ENCODE measurements around the gene SLC24A3. TPM values are rescaled to one million over a fixed set of nuclear protein-coding genes. Genes with fewer than 3 reads are reported as not detected.
A peak's percentile ranks its signal among the peaks of the same experiment; 100 is the strongest.

Gene SLC24A3
- polyA plus RNA-seq, 4 donors: 1.6 to 4.0 (median 3.8) TPM; not detected in 1

- H3K27me3 ChIP-seq (ENCODE audit: control insufficient read depth in 3 of 3, insufficient read depth in 3 of 3, low read length in 3 of 3): peaks cover 0 to 40% (median 12%) of the 10 kb centered on the region in 3 donors
- DNase-seq (no peak), FAIRE-seq (no peak)
- no peaks in the 10 kb centered on the region for H3K36me3 ChIP-seq (ENCODE audit: control insufficient read depth in 3 of 3, insufficient read depth in 2 of 3, low read depth in 1 of 3, low read length in 3 of 3)
- no peak overlapping the region for H3K4me3 ChIP-seq (ENCODE audit: low read depth in 1 of 3, low read length in 3 of 3)
- H3K27ac ChIP-seq (ENCODE audit: low read depth in 1 of 3, low read length in 2 of 3): peak overlapping the region in 2 of 3 donors; percentile 41 to 42
- no peaks in the 10 kb centered on the region for H3K4me1 ChIP-seq (ENCODE audit: control insufficient read depth in 3 of 3, insufficient read depth in 2 of 3, low read depth in 1 of 3, low read length in 2 of 3)
- no peaks in the 10 kb centered on the region for H3K9me3 ChIP-seq (ENCODE audit: control insufficient read depth in 2 of 2, insufficient read depth in 1 of 2, low read depth in 1 of 2, low read length in 1 of 2)
- WGBS, 3 donors: 55 to 63% (median 57%) methylated on average over 9 of the region's 9 CpGs
These were observed 1.9 kb upstream of the SLC24A3 start for GRCh38 chr20:19210391-19211155.

DNA sequence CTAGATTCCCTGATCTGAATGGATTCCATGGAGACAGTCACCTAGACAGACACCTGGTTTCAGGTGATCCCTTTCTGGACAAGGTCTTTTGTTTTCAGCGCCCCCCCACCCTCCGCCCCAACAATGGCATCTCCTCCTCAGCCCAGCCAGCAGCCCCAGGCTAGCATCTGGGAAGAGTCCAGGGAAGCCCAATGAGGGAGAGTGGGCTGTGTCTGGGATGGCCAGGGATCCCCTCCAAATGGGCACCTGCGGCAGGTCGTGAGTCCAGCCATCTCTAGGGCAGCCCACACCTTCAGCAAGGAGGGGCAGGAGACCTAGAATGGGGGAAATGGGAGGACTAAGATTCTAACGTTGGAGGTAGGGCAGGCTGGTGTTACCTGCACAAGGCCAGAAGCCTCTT is 1.2 kb upstream of the SLC24A3 start:
- 61 to 66% (median 61%) methylated on average over 5 of the region's 5 CpGs for WGBS, 3 donors
- H3K27ac ChIP-seq (ENCODE audit: low read depth in 1 of 3, low read length in 2 of 3): peak overlapping the region in 2 of 3 donors; percentile 41 to 42
- no peaks in the 10 kb centered on the region for H3K36me3 ChIP-seq (ENCODE audit: control insufficient read depth in 3 of 3, insufficient read depth in 2 of 3, low read depth in 1 of 3, low read length in 3 of 3)
- DNase-seq: no peak
- H3K4me1 ChIP-seq (ENCODE audit: control insufficient read depth in 3 of 3, insufficient read depth in 2 of 3, low read depth in 1 of 3, low read length in 2 of 3): no peaks in the 10 kb centered on the region
- no peak for FAIRE-seq
- H3K4me3 ChIP-seq (ENCODE audit: low read depth in 1 of 3, low read length in 3 of 3): peak overlapping the region in 1 of 3 donors; percentile 42
- peaks cover 0 to 40% (median 12%) of the 10 kb centered on the region in 3 donors for H3K27me3 ChIP-seq (ENCODE audit: control insufficient read depth in 3 of 3, insufficient read depth in 3 of 3, low read length in 3 of 3)
- no peaks in the 10 kb centered on the region for H3K9me3 ChIP-seq (ENCODE audit: control insufficient read depth in 2 of 2, insufficient read depth in 1 of 2, low read depth in 1 of 2, low read length in 1 of 2)

DNA sequence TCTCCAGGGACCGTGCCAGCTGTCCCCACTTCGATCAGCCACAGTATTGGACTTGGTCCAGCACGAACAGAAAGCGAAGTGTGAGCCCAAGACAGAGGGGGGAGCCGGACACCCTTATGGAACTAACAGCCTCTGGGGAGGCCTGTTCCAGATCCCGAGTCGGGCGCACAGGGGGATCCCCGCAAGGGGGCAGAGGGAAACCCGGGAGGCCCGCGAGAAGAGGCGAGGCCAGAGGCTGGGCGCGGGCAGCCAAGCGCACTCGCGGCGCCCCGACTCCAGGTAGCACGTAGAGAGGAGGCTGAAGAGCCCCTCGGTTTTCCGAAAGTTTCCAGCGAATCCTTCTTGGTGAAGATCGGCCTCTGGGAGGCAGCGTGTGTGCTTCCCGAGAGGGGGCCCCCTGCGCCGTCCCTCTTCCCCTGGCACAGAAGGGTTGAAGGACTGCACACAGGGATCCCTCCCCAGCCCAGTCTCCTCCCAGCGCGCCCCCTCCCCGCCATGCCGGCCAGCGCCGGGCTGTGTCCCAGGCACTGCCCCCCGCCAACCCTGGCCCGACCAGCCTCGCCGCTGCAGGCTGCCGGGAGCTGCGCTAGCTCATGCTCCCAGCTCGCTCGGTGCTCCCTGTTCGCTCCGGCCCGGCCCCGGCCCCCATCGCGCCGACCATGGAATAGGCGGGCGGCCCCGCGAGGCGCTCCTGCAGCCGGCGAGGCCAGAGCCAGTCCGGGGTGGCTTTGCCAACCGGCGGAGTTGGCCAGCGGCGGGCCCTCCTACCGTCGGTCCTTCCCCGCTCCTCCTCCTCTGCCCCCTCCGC is 577 bp upstream of the SLC24A3 start:
- Histone ChIP-seq H3K27ac (ENCODE audit: low read depth in 1 of 3, low read length in 2 of 3) (peak overlapping the region in 2 of 3 donors; percentile 1 to 42), H3K36me3 (ENCODE audit: control insufficient read depth in 3 of 3, insufficient read depth in 2 of 3, low read depth in 1 of 3, low read length in 3 of 3) (no peaks in the 10 kb centered on the region), H3K27me3 (ENCODE audit: control insufficient read depth in 3 of 3, insufficient read depth in 3 of 3, low read length in 3 of 3) (peaks cover 0 to 40% (median 12%) of the 10 kb centered on the region in 3 donors), H3K4me3 (ENCODE audit: low read depth in 1 of 3, low read length in 3 of 3) (peak overlapping the region; percentile 32 to 53 (median 42)), H3K4me1 (ENCODE audit: control insufficient read depth in 3 of 3, insufficient read depth in 2 of 3, low read depth in 1 of 3, low read length in 2 of 3) (no peaks in the 10 kb centered on the region), H3K9me3 (ENCODE audit: control insufficient read depth in 2 of 2, insufficient read depth in 1 of 2, low read depth in 1 of 2, low read length in 1 of 2) (no peaks in the 10 kb centered on the region)
- DNase-seq (peak in 1 of 2 donors; percentile 41), FAIRE-seq (no peak)
- WGBS, 3 donors: 2 to 5% (median 3%) methylated on average over 33 to 66 of the region's 66 CpGs

DNA sequence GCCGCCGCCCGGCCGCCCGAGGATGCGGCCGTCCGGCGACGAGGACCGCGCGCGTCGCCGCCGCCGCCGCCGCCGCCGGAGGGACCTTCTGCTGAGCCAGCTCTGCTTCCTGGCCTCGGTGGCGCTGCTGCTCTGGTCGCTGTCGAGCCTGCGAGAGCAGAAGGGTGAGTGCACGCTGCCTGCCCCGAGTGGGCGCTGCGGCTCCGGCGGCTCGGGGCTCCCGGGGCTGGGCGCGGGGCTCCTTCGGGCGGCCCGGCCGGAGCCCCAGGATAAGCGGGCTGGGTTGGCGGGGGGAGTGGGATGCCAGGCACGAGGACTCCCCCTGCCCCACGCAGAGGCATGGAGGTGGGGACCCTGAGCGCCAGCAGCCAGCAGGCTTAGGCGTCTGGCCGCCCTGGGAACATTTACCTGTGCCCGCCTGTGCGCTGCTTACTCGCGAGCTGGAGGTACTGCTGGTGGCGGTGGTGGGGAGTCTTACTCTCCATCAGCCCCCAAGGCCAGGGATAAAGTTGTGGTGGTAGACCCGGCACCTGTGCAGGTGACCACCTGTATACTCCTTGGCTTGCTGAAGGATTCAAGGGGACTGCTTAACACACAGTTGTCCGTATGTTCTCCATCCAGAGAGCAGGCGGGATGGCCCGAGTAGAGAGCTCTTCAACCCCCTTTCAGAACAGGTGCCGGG is 520 bp downstream of the SLC24A3 start:
- FAIRE-seq (no peak), DNase-seq (peak; percentile 47 to 57)
- H3K4me3 ChIP-seq (ENCODE audit: low read depth in 1 of 3, low read length in 3 of 3): peak overlapping the region; percentile 35 to 55 (median 53)
- no peaks in the 10 kb centered on the region for H3K9me3 ChIP-seq (ENCODE audit: control insufficient read depth in 2 of 2, insufficient read depth in 1 of 2, low read depth in 1 of 2, low read length in 1 of 2)
- peak overlapping the region in 2 of 3 donors; percentile 22 to 64 for H3K27ac ChIP-seq (ENCODE audit: low read depth in 1 of 3, low read length in 2 of 3)
- no peaks in the 10 kb centered on the region for H3K4me1 ChIP-seq (ENCODE audit: control insufficient read depth in 3 of 3, insufficient read depth in 2 of 3, low read depth in 1 of 3, low read length in 2 of 3)
- peaks cover 0 to 37% (median 12%) of the 10 kb centered on the region in 3 donors for H3K27me3 ChIP-seq (ENCODE audit: control insufficient read depth in 3 of 3, insufficient read depth in 3 of 3, low read length in 3 of 3)
- 2 to 7% (median 3%) methylated on average over 48 to 58 of the region's 58 CpGs for WGBS, 3 donors
- no peaks in the 10 kb centered on the region for H3K36me3 ChIP-seq (ENCODE audit: control insufficient read depth in 3 of 3, insufficient read depth in 2 of 3, low read depth in 1 of 3, low read length in 3 of 3)

GRCh38 chr20:19213946-19214490 is 1.6 kb downstream of the SLC24A3 start:
- 58 to 81% (median 67%) methylated on average over 11 of the region's 11 CpGs for WGBS, 3 donors
- H3K4me3 ChIP-seq (ENCODE audit: low read depth in 1 of 3, low read length in 3 of 3): peak overlapping the region in 1 of 3 donors; percentile 55
- H3K9me3 ChIP-seq (ENCODE audit: control insufficient read depth in 2 of 2, insufficient read depth in 1 of 2, low read depth in 1 of 2, low read length in 1 of 2): no peaks in the 10 kb centered on the region
- H3K27me3 ChIP-seq (ENCODE audit: control insufficient read depth in 3 of 3, insufficient read depth in 3 of 3, low read length in 3 of 3): peaks cover 0 to 37% (median 12%) of the 10 kb centered on the region in 3 donors
- DNase-seq: no peak
- no peak for FAIRE-seq
- H3K4me1 ChIP-seq (ENCODE audit: control insufficient read depth in 3 of 3, insufficient read depth in 2 of 3, low read depth in 1 of 3, low read length in 2 of 3): no peaks in the 10 kb centered on the region
- H3K27ac ChIP-seq (ENCODE audit: low read depth in 1 of 3, low read length in 2 of 3): peak overlapping the region in 1 of 3 donors; percentile 9
- H3K36me3 ChIP-seq (ENCODE audit: control insufficient read depth in 3 of 3, insufficient read depth in 2 of 3, low read depth in 1 of 3, low read length in 3 of 3): no peaks in the 10 kb centered on the region

DNA sequence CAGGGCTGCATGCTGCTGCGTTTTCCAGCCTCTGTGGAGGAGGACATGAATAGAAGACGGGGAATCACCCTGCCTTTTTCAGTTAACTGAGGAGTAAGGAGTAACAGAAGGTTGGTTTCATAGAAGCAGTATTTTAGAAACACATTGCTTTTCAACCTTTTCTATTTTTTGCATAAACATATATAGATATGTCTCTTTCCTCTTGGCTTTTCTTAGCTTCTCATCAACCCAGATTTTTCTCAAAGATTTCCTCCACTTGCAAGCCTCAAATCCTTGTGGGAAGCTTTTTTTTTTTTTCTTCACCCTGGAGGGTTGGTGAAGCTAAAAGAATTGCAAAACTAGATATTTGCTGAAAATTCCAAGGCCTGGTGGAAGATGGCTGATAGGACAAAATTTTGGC is 6.0 kb downstream of the SLC24A3 start:
- DNase-seq (no peak), FAIRE-seq (no peak)
- H3K4me1 ChIP-seq (ENCODE audit: control insufficient read depth in 3 of 3, insufficient read depth in 2 of 3, low read depth in 1 of 3, low read length in 2 of 3): no peaks in the 10 kb centered on the region
- H3K27ac ChIP-seq (ENCODE audit: low read depth in 1 of 3, low read length in 2 of 3): no peak overlapping the region
- H3K9me3 ChIP-seq (ENCODE audit: control insufficient read depth in 2 of 2, insufficient read depth in 1 of 2, low read depth in 1 of 2, low read length in 1 of 2): no peaks in the 10 kb centered on the region
- H3K36me3 ChIP-seq (ENCODE audit: control insufficient read depth in 3 of 3, insufficient read depth in 2 of 3, low read depth in 1 of 3, low read length in 3 of 3): no peaks in the 10 kb centered on the region
- peaks cover 0 to 14% (median 2%) of the 10 kb centered on the region in 3 donors for H3K27me3 ChIP-seq (ENCODE audit: control insufficient read depth in 3 of 3, insufficient read depth in 3 of 3, low read length in 3 of 3)
- no peak overlapping the region for H3K4me3 ChIP-seq (ENCODE audit: low read depth in 1 of 3, low read length in 3 of 3)
- WGBS, 3 donors: 63 to 81% (median 79%) methylated on average over 2 of the region's 2 CpGs

- DNase-seq: no peak
- no peak for FAIRE-seq
- H3K27me3 ChIP-seq (ENCODE audit: control insufficient read depth in 3 of 3, insufficient read depth in 3 of 3, low read length in 3 of 3): no peaks in the 10 kb centered on the region
- no peaks in the 10 kb centered on the region for H3K9me3 ChIP-seq (ENCODE audit: control insufficient read depth in 2 of 2, insufficient read depth in 1 of 2, low read depth in 1 of 2, low read length in 1 of 2)
- no peak overlapping the region for H3K27ac ChIP-seq (ENCODE audit: low read depth in 1 of 3, low read length in 2 of 3)
- no peaks in the 10 kb centered on the region for H3K36me3 ChIP-seq (ENCODE audit: control insufficient read depth in 3 of 3, insufficient read depth in 2 of 3, low read depth in 1 of 3, low read length in 3 of 3)
- WGBS, 3 donors: 60 to 93% (median 66%) methylated on average over 2 of the region's 2 CpGs
- no peaks in the 10 kb centered on the region for H3K4me1 ChIP-seq (ENCODE audit: control insufficient read depth in 3 of 3, insufficient read depth in 2 of 3, low read depth in 1 of 3, low read length in 2 of 3)
- no peak overlapping the region for H3K4me3 ChIP-seq (ENCODE audit: low read depth in 1 of 3, low read length in 3 of 3)
These were observed 10.1 kb downstream of the SLC24A3 start for GRCh38 chr20:19222520-19223040.

- WGBS, 3 donors: 80 to 93% (median 91%) methylated on average over 7 of the region's 7 CpGs
- FAIRE-seq (no peak), DNase-seq (no peak)
- no peaks in the 10 kb centered on the region for H3K4me1 ChIP-seq (ENCODE audit: control insufficient read depth in 3 of 3, insufficient read depth in 2 of 3, low read depth in 1 of 3, low read length in 2 of 3)
- H3K27me3 ChIP-seq (ENCODE audit: control insufficient read depth in 3 of 3, insufficient read depth in 3 of 3, low read length in 3 of 3): no peaks in the 10 kb centered on the region
- no peaks in the 10 kb centered on the region for H3K36me3 ChIP-seq (ENCODE audit: control insufficient read depth in 3 of 3, insufficient read depth in 2 of 3, low read depth in 1 of 3, low read length in 3 of 3)
- H3K9me3 ChIP-seq (ENCODE audit: control insufficient read depth in 2 of 2, insufficient read depth in 1 of 2, low read depth in 1 of 2, low read length in 1 of 2): no peaks in the 10 kb centered on the region
- no peak overlapping the region for H3K4me3 ChIP-seq (ENCODE audit: low read depth in 1 of 3, low read length in 3 of 3)
- H3K27ac ChIP-seq (ENCODE audit: low read depth in 1 of 3, low read length in 2 of 3): no peak overlapping the region
These were observed 11.2 kb downstream of the SLC24A3 start for GRCh38 chr20:19223640-19224039.
